SJSA1 (cell line): ENCODE data around the gene TDO2. TPM values are rescaled to one million over a fixed set of nuclear protein-coding genes. Genes with fewer than 3 reads are reported as not detected.

ENCODE experiments used
- DNase-seq, 2 experiments: peaks; one replicate each; pipeline ENCODE4 v3.0.0-alpha.2; 2015 to 2020; ENCODE audit warnings: low spot score in 2 of 2, low read depth in 1 of 2
- H3K27ac ChIP-seq: fragments of 250-450 bp; sonication (Bioruptor Pico); 2 replicates; pipeline ENCODE4 v1.5.1; 2020; ENCODE audit warnings: mild to moderate bottlenecking, moderate library complexity
- H3K27me3 ChIP-seq: fragments of 250-450 bp; sonication (Bioruptor Pico); replicated peaks from 2 replicates; pipeline ENCODE4 v1.5.1; 2020; ENCODE audit warnings: mild to moderate bottlenecking, moderate library complexity
- H3K36me3 ChIP-seq: fragments of 250-450 bp; sonication (Bioruptor Pico); 2 replicates; pipeline ENCODE4 v1.5.1; 2020; ENCODE audit warnings: mild to moderate bottlenecking
- H3K4me1 ChIP-seq: fragments of 250-450 bp; sonication (Bioruptor Pico); replicated peaks from 2 replicates; pipeline ENCODE4 v1.6.1; 2021; ENCODE audit warnings: mild to moderate bottlenecking
- H3K4me3 ChIP-seq: fragments of 250-450 bp; sonication (Bioruptor Pico); 2 replicates; pipeline ENCODE4 v1.5.1; 2020; ENCODE audit warnings: mild to moderate bottlenecking
- H3K9me3 ChIP-seq: fragments of 250-450 bp; sonication (Bioruptor Pico); replicated peaks from 2 replicates; pipeline ENCODE4 v1.5.1; 2020; ENCODE audit warnings: mild to moderate bottlenecking
- total RNA-seq: library from RNA; depleted of rRNA; stranded (reverse); fragments of >200 nt; shearing (Covaris generic); gene quantifications from 2 replicates; pipeline ENCODE4 v1.2.3, GENCODE V29; 2014

Gene TDO2
- total RNA-seq, 1 experiment from 2014 or later, result 0.11 TPM

GRCh38 chr4:155953151-155954117 is 49.9 kb downstream of the TDO2 start, which contains the start of gene CTSO:
TSS of gene CTSO (minus strand) at chr4:155953866. CDS start at chr4:155953847, 19 bp downstream.
- Histone ChIP-seq H3K27ac (peak within 1 kb of the TSS; percentile 99), H3K27me3 (no peaks in the 10 kb centered on the region), H3K4me1 (peaks cover 11% of the 10 kb centered on the region), H3K36me3 (peaks cover 3% of the 10 kb centered on the region), H3K4me3 (peak within 1 kb of the TSS; percentile 94), H3K9me3 (no peaks in the 10 kb centered on the region)
- DNase-seq, result peak; percentile 80 to 85

GRCh38 chr4:155954118-155954685 is 50.7 kb downstream of the TDO2 start:
- H3K36me3 ChIP-seq, result peaks cover 3% of the 10 kb centered on the region
- peaks cover 11% of the 10 kb centered on the region for H3K4me1 ChIP-seq
- H3K27me3 ChIP-seq, result no peaks in the 10 kb centered on the region
- peak overlapping the region; percentile 94 for H3K4me3 ChIP-seq
- H3K27ac ChIP-seq, result peak overlapping the region; percentile 99
- DNase-seq, result no peak
- no peaks in the 10 kb centered on the region for H3K9me3 ChIP-seq

- Histone ChIP-seq H3K27me3 (no peaks in the 10 kb centered on the region), H3K36me3 (peaks cover 3% of the 10 kb centered on the region), H3K4me1 (peaks cover 11% of the 10 kb centered on the region), H3K9me3 (no peaks in the 10 kb centered on the region), H3K27ac (no peak overlapping the region), H3K4me3 (no peak overlapping the region)
- no peak for DNase-seq
These were observed 51.4 kb downstream of the TDO2 start for GRCh38 chr4:155954939-155955338.

GRCh38 chr4:155956461-155956860 is 53.0 kb downstream of the TDO2 start:
- Histone ChIP-seq H3K27me3 (no peaks in the 10 kb centered on the region), H3K36me3 (peaks cover 3% of the 10 kb centered on the region), H3K4me1 (peaks cover 11% of the 10 kb centered on the region), H3K4me3 (no peak overlapping the region), H3K9me3 (no peaks in the 10 kb centered on the region), H3K27ac (no peak overlapping the region)
- no peak for DNase-seq

- no peaks in the 10 kb centered on the region for H3K4me1 ChIP-seq
- H3K36me3 ChIP-seq, result no peaks in the 10 kb centered on the region
- no peaks in the 10 kb centered on the region for H3K9me3 ChIP-seq
- no peak for DNase-seq
- no peaks in the 10 kb centered on the region for H3K27me3 ChIP-seq
- H3K27ac ChIP-seq, result no peak overlapping the region
- H3K4me3 ChIP-seq, result no peak overlapping the region
These were observed 55.9 kb downstream of the TDO2 start for GRCh38 chr4:155959417-155959816.

- no peak overlapping the region for H3K27ac ChIP-seq
- H3K4me3 ChIP-seq, result no peak overlapping the region
- H3K27me3 ChIP-seq, result no peaks in the 10 kb centered on the region
- DNase-seq, result no peak
- no peaks in the 10 kb centered on the region for H3K4me1 ChIP-seq
- H3K36me3 ChIP-seq, result no peaks in the 10 kb centered on the region
- no peaks in the 10 kb centered on the region for H3K9me3 ChIP-seq
These were observed 57.0 kb downstream of the TDO2 start for GRCh38 chr4:155960522-155960921.

GRCh38 chr4:155961575-155961974 is 58.1 kb downstream of the TDO2 start:
- Histone ChIP-seq H3K27me3 (no peaks in the 10 kb centered on the region), H3K9me3 (no peaks in the 10 kb centered on the region), H3K27ac (no peak overlapping the region), H3K4me3 (no peak overlapping the region), H3K4me1 (no peaks in the 10 kb centered on the region; the same call in 1 of the 2 replicates), H3K36me3 (no peaks in the 10 kb centered on the region)
- DNase-seq, result no peak

- no peak overlapping the region for H3K27ac ChIP-seq
- H3K36me3 ChIP-seq, result no peaks in the 10 kb centered on the region
- H3K4me1 ChIP-seq, result peaks cover 3% of the 10 kb centered on the region; the same call in 1 of the 2 replicates
- no peak for DNase-seq
- H3K4me3 ChIP-seq, result no peak overlapping the region
- H3K27me3 ChIP-seq, result no peaks in the 10 kb centered on the region
- no peaks in the 10 kb centered on the region for H3K9me3 ChIP-seq
These were observed 59.3 kb downstream of the TDO2 start for GRCh38 chr4:155962767-155963166.

GRCh38 chr4:155964016-155964891 is 60.8 kb downstream of the TDO2 start:
- Histone ChIP-seq H3K27me3 (no peaks in the 10 kb centered on the region), H3K36me3 (no peaks in the 10 kb centered on the region), H3K4me1 (peaks cover 3% of the 10 kb centered on the region; the same call in 1 of the 2 replicates), H3K9me3 (no peaks in the 10 kb centered on the region), H3K27ac (no peak overlapping the region), H3K4me3 (no peak overlapping the region)
- no peak for DNase-seq

- Histone ChIP-seq H3K27ac (no peak overlapping the region), H3K4me1 (peaks cover 3% of the 10 kb centered on the region; the same call in 1 of the 2 replicates), H3K9me3 (no peaks in the 10 kb centered on the region), H3K27me3 (no peaks in the 10 kb centered on the region), H3K36me3 (no peaks in the 10 kb centered on the region), H3K4me3 (no peak overlapping the region)
- no peak for DNase-seq
These were observed 62.7 kb downstream of the TDO2 start for GRCh38 chr4:155966171-155966570.

- Histone ChIP-seq H3K4me1 (peaks cover 3% of the 10 kb centered on the region; the same call in 1 of the 2 replicates), H3K36me3 (no peaks in the 10 kb centered on the region), H3K27me3 (no peaks in the 10 kb centered on the region), H3K27ac (no peak overlapping the region), H3K9me3 (no peaks in the 10 kb centered on the region), H3K4me3 (no peak overlapping the region)
- peak in 1 of 2 experiments; percentile 12 for DNase-seq
These were observed 63.4 kb downstream of the TDO2 start for GRCh38 chr4:155966731-155967395.
